ENCODE data around the gene RAD54L2.
A peak's percentile ranks its signal among the peaks of the same experiment; 100 is the strongest.
"Not testable (repeated sequence)": the region's sequence is repeated elsewhere in the genome, so short reads cannot be mapped to it uniquely, and the experiment has no call there.

Gene RAD54L2

GRCh38 chr3:51538459-51539290, at the start of gene RAD54L2:
TSS of gene RAD54L2 (plus strand) at chr3:51538719. CDS start at chr3:51590421, 51,702 bp downstream.
- peak; percentile 81 to 85 for DNase-seq

- peak; percentile 92 to 94 for DNase-seq
These were observed 39.4 kb upstream of the RAD54L2 start for GRCh38 chr3:51498876-51499738.

GRCh38 chr3:51500632-51501131, 37.8 kb upstream of the RAD54L2 start:
- DNase-seq, result peak in 1 of 2 experiments; percentile 10

- DNase-seq, result peak; percentile 88 to 90
These were observed 36.5 kb upstream of the RAD54L2 start for GRCh38 chr3:51501833-51502561.

GRCh38 chr3:51502562-51502910, 36.0 kb upstream of the RAD54L2 start:
- no peak for DNase-seq

- DNase-seq, result no peak
These were observed 35.5 kb upstream of the RAD54L2 start for GRCh38 chr3:51503007-51503406.

GRCh38 chr3:51508255-51508654, 30.3 kb upstream of the RAD54L2 start:
- DNase-seq, result no peak

- no peak for DNase-seq
These were observed 27.5 kb upstream of the RAD54L2 start for GRCh38 chr3:51510996-51511395.

- DNase-seq, result no peak
These were observed 24.3 kb upstream of the RAD54L2 start for GRCh38 chr3:51514210-51514609.

GRCh38 chr3:51519848-51520247, 18.7 kb upstream of the RAD54L2 start:
- no peak for DNase-seq

- not testable (repeated sequence) for DNase-seq
These were observed 17.4 kb upstream of the RAD54L2 start for GRCh38 chr3:51520906-51521730.

GRCh38 chr3:51522273-51522962, 16.1 kb upstream of the RAD54L2 start:
- DNase-seq, result no peak

- DNase-seq, result not testable (repeated sequence)
These were observed 13.6 kb upstream of the RAD54L2 start for GRCh38 chr3:51524874-51525273.

- DNase-seq, result no peak
These were observed 8.0 kb upstream of the RAD54L2 start for GRCh38 chr3:51530485-51530884.

GRCh38 chr3:51535146-51536019, 3.1 kb upstream of the RAD54L2 start:
- DNase-seq, result no peak

- DNase-seq, result not testable (repeated sequence)
These were observed 888 bp upstream of the RAD54L2 start for GRCh38 chr3:51537631-51538030.

- no peak for DNase-seq
These were observed 432 bp upstream of the RAD54L2 start for GRCh38 chr3:51538115-51538458.

GRCh38 chr3:51539291-51539941, 897 bp downstream of the RAD54L2 start:
- peak; percentile 60 to 68 for DNase-seq

- DNase-seq, result not testable (repeated sequence)
These were observed 4.1 kb downstream of the RAD54L2 start for GRCh38 chr3:51542596-51542995.
